Measurements from ENCODE around the gene KLHL29. TPM values are rescaled to one million over a fixed set of nuclear protein-coding genes. Genes with fewer than 3 reads are reported as not detected.

KLHL29 gene
- polyA plus RNA-seq, 3 donors = 1.4 to 10.2 (median 4.6) TPM

DNA sequence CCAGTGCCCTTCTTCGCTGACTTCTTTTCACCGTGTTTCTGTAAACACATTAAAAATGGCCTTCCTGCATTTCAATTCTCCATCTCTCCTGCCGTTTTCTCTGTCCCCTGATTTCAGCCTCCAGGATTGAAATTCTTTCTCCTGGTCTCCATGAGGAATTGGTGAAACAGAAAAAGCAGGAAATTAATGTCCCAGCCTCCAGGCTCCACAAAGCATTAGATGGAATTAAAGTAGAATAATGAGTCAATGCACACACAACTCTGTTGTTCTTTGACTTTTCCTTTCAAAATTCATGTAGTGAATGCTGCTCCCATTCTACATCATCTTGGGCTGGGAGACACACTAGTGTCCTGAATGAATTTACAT lies 209.5 kb downstream of the KLHL29 start:
- 43 to 62% (median 58%) methylated on average over 3 of the region's 3 CpGs for WGBS, 3 donors
- H3K27ac ChIP-seq (ENCODE audit: low read depth, low read length) = no peak overlapping the region

DNA sequence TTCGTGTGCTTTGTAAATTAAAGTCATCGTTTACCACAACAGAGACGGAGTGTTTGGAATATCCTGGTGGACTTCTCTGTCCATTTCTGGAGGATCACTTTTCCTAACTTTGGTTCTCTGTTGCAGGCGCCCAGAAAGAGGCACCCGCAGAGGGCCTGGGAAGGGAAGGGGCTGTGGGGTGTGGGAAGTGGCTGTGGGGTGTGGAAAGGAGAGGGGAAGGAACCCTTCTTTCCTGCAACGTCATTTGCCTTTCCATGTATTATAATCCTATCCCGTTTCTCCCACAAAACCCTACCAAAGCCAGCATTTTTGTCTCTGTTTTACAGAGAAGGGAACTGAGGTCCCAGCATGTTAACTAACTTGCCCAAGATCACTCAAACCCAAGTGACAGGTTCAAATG lies 210.0 kb downstream of the KLHL29 start:
- H3K27ac ChIP-seq (ENCODE audit: low read depth, low read length) = no peak overlapping the region
- 70 to 80% (median 73%) methylated on average over 7 of the region's 7 CpGs for WGBS, 3 donors

DNA sequence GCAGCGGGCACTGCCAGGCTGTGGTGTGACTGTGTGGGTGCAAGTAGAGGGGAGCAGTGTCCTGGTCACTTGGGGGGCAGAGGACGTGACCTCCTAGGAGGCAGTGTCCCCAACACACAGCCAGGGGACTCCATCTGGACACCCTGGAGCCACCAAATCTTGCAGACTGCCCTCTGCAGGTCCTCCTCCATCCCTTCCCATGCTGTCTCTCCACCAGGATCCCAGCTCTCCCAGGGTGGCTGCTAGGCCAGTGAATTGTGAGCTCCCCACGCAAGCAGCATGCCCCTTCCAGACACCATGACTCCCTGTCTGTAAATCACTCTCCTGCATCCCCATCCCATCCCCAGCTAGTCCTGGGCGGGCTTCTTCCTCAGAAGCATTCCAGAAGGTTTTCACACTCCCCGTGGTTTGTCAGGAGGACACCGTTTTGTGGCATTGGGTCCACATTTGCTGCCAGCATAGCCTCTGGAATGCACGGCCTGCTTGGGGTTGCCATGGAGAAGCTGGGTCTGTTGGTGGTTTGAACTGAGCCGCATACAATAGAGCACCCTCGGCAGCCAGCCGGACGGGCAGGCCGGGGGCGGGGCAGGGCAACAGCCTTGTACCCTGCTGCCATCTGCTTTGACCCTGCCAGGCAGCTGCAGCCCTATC lies 210.7 kb downstream of the KLHL29 start:
- 48 to 70% (median 61%) methylated on average over 12 to 13 of the region's 13 CpGs for WGBS, 3 donors
- H3K27ac ChIP-seq (ENCODE audit: low read depth, low read length) = no peak overlapping the region

DNA sequence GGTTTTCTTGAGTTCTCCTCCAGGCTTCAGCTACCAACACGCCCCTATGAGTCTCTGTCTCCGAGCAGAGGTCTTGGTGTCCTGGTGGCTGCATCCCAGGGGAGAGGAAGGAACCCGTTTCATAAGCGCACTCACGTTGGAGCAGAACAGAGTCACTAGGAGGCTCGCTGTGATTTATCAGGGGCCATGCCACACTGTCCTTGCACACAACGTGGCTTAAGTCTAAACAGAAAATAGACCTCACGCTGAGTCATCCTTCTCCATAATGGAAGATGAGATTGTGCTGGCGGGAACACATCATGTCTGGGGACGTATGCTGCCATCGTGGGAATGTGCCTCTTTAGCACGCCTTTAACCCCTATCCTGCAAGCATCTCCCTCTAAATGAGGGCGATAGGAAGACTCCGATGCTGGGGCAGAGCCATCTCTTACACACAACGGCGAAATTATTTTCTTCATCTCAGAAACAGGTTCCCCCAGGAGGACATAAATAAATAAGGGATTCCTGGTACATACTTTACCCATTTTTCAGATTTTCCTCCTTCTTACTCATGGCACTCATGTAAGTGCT lies 211.4 kb downstream of the KLHL29 start:
- WGBS, 3 donors = 73 to 81% (median 74%) methylated on average over 16 of the region's 16 CpGs
- no peak overlapping the region for H3K27ac ChIP-seq (ENCODE audit: low read depth, low read length)

DNA sequence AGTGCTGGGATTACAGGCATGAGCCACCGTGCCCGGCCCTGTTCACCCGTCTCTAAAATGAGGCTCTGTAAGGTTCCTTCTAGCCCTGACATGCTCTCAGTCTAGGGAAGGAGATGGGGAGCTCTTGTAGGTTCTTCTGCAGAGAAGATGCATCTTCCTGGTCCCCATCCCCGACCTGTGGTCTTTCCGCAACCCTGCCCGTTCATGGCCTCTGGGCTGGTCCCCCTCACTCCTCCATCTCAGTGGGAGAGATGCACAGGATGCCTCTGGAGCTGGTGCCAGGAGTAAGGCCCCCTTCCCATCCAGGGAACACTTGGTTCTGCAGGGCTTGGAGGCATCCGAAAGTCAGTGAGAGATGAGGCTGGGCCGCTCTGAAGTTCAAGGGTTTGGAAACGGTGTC lies 212.7 kb downstream of the KLHL29 start:
- 87 to 97% (median 96%) methylated on average over 9 of the region's 9 CpGs for WGBS, 3 donors

DNA sequence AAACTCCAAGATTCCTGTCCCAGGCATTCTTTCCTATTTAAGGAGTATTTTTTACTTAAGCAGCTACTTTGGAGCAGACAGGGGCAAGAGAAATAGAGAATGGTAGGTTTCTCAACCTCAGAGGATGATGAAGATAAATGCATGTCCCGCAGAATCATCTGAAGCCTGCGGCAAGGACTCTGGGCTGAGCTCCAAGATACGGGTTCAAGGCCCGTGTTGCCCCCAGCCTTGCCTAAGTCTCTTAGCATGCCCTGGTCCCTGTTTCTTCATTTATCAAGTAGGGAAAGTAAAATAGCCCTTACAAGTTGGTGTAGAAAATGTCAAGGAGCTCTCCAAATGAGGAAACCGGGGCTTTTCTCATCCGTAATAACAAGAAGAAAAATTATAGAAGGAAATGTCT lies 214.0 kb downstream of the KLHL29 start:
- no peak overlapping the region for H3K27ac ChIP-seq (ENCODE audit: low read depth, low read length)
- 86 to 96% (median 93%) methylated on average over 6 of the region's 6 CpGs for WGBS, 3 donors

More for the DNA sequence above, 212.7 kb downstream of the KLHL29 start:
- H3K27ac ChIP-seq (ENCODE audit: low read depth, low read length) = no peak overlapping the region

DNA sequence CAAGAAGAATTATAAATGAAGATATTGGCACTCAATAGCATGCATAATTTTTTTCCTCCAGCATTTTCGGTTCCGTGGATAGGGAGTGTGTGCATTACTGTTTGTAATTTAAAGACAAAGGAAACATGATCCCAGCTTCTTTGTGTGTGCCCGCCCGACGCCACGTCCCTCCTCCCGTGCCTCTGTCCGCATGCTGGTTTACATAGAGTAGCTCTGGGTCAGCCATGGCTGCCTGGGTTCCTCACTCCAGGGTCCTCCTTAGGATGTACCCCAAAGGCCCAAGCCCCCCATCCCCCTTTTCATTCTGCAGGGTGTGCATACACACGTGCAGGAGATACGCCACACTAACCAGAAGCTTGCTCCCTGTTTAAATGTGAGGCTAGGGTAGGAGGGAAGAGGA lies 214.7 kb downstream of the KLHL29 start:
- WGBS, 3 donors = 56 to 91% (median 90%) methylated on average over 10 of the region's 10 CpGs
- no peak overlapping the region for H3K27ac ChIP-seq (ENCODE audit: low read depth, low read length)

DNA sequence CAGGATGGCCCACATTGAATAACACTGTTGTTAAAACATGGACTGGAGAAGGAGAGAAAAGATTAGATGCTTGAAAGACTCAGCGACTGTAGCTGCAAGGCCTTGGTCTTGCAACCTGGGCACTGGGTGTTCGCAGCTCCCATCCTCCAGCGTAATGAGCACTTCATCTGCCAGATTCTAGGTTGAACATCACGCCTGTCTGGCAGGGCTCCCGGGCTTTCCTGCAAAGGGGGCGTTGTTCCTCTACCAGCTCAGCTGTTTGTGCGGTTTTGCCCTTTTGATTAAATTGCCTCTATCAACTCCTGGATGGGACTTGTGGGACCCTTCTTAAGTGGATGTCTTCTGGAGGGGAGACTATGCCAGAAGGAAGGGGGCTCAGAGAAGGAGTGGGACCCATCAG lies 215.4 kb downstream of the KLHL29 start:
- WGBS, 3 donors = 60 to 70% (median 67%) methylated on average over 7 of the region's 7 CpGs
- H3K27ac ChIP-seq (ENCODE audit: low read depth, low read length) = no peak overlapping the region

DNA sequence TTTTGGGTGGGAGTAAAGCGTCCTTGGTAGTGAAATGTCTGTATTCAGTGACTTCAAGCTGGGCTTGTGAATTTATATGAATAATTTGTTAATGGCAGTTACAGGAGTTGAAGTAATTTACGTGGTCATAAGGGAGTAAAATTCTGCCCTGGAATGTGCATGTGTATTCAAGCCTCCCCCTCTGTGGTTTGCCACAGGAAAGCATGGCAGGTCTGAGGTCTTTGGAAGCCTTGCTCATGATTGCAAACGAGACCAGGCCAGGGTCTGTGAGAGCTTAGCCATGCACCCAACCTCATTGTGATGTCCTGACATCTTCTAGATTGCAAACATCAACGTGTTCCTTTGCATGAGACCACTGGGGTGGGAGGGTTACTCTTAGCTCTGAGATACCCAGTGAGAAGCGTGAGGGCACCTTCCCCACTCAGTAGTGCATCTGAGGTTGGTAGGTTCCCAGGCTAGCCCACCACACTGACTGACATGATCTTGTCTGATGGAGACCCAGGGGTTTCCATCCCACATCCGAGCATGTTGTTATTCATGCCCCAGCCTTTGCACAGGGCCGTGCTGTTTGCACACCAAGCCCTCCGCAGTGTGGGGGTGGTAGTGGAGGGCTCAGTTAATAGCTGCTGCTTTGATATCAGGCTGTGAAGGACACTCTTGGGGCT lies 216.5 kb downstream of the KLHL29 start:
- WGBS, 3 donors = 70 to 76% (median 74%) methylated on average over 8 of the region's 8 CpGs
- no peak overlapping the region for H3K27ac ChIP-seq (ENCODE audit: low read depth, low read length)

DNA sequence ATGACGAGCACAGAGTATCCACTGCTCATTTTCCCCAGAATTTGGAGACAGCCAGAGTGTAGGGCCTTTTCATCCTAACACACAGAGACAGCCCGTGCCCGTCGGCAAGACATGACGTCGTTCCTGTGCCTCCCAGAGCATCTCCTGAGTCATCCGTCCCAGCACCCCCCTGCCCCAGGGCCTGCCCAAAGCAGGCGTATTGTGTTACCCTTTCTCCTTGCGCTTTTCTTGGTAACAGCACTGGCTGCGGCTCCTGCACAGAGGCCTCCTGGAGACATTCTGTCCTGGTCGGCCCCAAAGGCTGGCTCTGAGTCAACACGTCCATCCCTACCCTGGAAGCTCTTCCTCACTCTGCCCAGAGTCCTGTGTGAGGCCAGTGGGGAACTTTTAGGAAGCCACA lies 217.1 kb downstream of the KLHL29 start:
- H3K27ac ChIP-seq (ENCODE audit: low read depth, low read length) = no peak overlapping the region

DNA sequence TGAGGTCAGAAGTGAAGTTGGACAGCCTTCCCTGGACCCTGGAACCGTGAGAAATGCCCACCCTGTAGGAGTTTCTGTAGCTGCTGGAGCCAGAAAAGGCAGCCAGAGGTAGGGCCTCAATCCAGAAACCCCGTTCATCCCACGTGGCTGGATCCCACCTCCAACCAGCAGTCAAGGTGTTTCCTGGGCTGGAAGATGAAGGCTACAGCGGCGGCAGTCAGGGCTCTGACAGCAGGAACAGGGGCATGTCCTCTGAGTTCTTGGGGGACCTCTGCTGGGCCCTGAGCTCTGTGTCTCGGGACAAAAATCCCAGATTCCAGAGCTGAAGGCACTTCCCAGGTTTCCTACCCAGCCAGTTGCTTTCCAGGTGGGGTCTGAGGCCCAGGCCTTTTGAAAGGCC lies 218.2 kb downstream of the KLHL29 start:
- no peak overlapping the region for H3K27ac ChIP-seq (ENCODE audit: low read depth, low read length)
- 67 to 78% (median 77%) methylated on average over 6 of the region's 6 CpGs for WGBS, 3 donors

More for the DNA sequence above, 217.1 kb downstream of the KLHL29 start:
- 77 to 82% (median 80%) methylated on average over 12 of the region's 12 CpGs for WGBS, 3 donors

DNA sequence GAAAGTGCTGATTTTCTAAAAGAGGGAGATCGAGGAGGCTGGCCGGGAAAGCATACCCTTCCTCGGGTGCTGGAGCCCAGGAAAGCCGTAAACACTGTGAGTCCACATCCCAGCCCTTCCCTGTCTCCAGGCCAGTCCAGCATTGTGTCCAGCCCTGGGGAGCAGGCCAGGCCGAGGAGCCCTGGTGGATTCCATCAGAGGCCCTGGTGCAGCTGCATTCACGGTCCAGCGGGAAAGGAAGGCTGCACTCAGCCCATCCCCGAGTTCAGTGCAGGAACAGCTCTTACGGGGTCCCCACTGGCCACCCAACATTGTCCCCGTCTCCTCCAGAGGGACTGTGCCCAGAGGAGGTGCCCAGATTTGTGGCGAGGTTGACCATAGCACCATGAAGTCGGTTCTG lies 218.6 kb downstream of the KLHL29 start:
- no peak overlapping the region for H3K27ac ChIP-seq (ENCODE audit: low read depth, low read length)
- 91 to 96% (median 93%) methylated on average over 12 of the region's 12 CpGs for WGBS, 3 donors

DNA sequence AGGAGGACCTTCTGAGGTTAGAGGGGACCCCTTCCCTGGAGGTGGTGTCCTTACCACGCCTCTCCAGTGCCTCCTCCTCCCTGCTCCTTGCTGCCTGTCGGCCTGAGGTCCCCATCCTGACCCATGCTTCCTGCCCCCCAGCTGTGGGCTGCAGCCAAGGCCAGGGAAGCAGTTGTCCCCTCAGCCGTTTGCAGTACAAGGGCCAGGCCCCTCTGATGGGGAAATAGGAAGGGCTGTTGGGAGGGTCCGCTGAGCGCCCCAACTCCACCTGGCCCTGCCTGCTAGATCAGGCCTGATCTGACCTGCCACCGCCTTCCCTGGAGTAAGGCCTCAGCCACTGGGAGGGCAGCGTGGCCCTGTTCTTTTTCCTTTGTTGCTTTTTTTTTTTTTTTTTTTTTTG lies 219.8 kb downstream of the KLHL29 start:
- no peak overlapping the region for H3K27ac ChIP-seq (ENCODE audit: low read depth, low read length)
- WGBS, 3 donors = 78 to 87% (median 85%) methylated on average over 7 of the region's 7 CpGs

DNA sequence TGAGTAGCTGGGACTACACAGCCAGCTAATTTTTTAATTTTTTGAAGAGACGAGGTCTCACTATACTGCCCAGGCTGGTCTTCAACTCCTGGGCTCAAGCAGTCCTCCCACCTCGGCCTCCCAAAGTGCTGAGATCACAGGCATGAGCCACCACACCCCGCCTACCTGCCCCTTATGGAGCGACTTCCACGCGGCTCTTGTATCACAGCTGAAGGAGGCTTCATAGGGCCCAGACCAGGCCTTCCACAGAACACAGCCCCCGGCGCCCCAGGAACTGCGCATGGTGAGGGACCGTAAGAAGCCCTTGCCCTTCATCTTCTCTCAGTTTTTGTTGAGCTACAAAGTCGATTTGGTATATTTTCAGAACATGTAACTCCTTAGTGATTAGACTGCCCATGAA lies 220.3 kb downstream of the KLHL29 start:
- no peak overlapping the region for H3K27ac ChIP-seq (ENCODE audit: low read depth, low read length)
- 84 to 96% (median 94%) methylated on average over 11 of the region's 11 CpGs for WGBS, 3 donors

DNA sequence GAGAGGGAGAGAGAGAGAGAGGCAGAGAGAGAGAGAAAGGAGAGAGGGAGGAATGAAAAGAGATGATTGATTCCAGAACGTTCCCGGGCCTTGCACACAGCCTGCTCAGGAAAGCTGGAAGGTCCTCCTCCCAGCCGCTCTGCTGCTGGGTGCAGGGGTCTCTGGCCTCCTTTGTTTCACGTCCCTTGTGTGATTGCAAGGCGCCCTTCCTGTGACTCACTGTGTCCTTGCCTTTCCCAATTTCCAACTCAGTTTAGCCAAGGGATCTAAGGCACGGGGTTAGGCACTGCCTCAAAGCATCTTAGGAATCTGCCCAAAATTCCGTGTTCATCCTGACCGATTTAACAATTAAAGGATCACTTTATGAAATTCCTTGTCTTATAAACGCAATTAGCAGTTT lies 221.2 kb downstream of the KLHL29 start:
- WGBS, 3 donors = 78 to 89% (median 79%) methylated on average over 9 of the region's 9 CpGs
- no peak overlapping the region for H3K27ac ChIP-seq (ENCODE audit: low read depth, low read length)

DNA sequence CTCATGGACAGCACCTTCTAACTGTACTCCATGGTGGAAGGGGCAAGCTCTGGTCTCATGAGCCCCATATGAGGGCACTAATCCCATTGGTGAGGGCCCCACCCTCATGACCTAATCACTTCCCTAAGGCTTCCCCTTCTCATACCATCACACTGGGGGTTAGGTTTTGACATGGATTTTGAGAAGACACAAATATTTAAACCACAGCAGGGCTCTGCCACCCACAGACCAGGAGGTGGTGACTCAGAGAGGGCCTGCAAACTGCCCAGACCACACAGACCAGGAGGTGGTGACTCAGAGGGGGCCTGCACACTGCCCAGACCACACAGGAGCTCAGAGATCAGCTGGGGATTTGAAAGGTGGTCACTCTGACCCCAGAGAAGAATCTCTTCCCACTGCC lies 222.0 kb downstream of the KLHL29 start:
- no peak overlapping the region for H3K27ac ChIP-seq (ENCODE audit: low read depth, low read length)

DNA sequence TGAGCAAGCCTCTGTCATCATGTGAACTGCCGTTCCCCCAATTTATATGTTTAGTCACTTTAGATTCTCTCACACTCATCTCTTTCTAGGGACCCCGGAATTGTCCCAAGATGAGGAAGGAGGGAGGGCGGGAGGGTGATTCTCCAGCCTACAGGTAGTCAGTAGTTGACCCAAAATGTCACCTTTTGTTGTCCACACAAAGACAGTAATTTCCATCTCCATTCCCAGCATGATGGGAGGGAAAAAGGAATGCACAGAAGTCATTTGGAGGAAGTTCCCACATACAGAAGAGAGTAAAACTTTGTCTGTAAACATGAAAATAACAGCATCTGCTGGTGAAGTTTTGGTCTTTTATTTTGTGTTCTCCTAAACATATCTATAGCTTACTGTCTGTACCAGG lies 222.9 kb downstream of the KLHL29 start:
- no peak overlapping the region for H3K27ac ChIP-seq (ENCODE audit: low read depth, low read length)
- 77 to 84% (median 80%) methylated on average over 3 of the region's 3 CpGs for WGBS, 3 donors

DNA sequence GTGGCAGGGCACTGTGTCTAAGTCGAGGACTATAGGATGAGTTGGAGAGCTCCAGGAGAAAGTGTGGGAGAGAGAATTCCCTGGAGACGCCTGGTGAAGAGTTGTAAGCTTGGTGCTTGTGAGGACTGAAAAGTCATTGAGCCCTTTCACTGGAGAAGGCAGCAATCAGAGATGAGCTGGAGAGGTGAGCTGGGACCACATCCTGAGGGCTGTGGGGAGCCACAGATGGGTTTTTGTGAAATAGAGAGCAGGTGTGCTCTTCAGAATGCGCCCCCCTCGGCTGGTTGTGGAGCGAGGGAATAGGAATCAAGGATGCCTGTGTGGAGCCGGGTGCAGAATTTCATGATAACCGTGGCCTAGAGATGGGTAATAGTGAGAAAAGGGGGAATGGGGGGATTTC lies 224.3 kb downstream of the KLHL29 start:
- no peak overlapping the region for H3K27ac ChIP-seq (ENCODE audit: low read depth, low read length)
- 87 to 93% (median 92%) methylated on average over 7 of the region's 7 CpGs for WGBS, 3 donors

DNA sequence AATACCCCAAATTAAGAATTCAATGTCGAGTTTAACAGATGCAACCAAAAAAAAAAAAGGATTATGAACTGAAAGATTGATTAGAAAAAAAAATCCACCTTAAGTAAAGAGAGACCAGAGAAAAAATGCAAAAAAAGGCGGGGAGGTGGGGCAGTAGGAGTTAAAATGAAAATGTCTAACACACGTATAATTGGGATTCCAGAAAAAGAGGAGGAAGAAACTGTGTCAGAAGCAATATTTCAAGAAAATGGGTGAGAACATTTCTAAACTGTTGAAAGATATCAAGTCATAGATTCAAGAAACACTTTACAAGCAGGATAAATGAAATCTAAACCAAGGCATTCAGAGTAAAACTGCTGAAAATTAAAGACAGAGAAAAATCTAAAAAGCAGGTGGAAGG lies 226.9 kb downstream of the KLHL29 start:
- H3K27ac ChIP-seq (ENCODE audit: low read depth, low read length) = no peak overlapping the region
- 92 to 96% (median 93%) methylated on average over 3 of the region's 3 CpGs for whole genome bisulfite sequencing, 3 donors

DNA sequence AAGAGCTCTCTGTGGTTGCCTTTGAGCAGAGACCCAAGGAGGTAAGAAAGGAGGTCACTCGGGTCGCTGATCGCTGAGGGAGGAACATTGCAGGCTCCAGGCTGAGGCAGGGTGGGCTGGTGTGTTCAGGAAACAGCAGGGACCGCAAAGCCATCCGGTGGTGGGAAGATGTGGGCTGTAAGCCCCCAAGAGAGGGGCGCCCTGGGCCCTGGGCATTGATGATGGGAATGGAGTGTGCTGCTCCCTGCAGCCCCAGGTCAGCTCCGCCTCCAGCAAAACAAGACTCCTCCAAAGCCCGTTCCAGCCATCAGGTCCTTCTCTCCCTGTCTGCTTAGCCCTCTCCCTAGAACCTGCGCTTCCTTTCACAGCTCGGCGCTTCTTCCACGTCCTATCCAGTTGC lies 229.7 kb downstream of the KLHL29 start:
- 52 to 78% (median 61%) methylated on average over 12 of the region's 12 CpGs for WGBS, 3 donors
- no peak overlapping the region for H3K27ac ChIP-seq (ENCODE audit: low read depth, low read length)
